Omental fat pad (tissue), 4 donors: ENCODE data around the gene KCNK18. TPM values are rescaled to one million over a fixed set of nuclear protein-coding genes. Genes with fewer than 3 reads are reported as not detected.

Source experiments
- ATAC-seq: fragments of 150-250 bp; one replicate; pipeline ENCODE4 v1.9.1; 2016; ENCODE audit warnings: mild to moderate bottlenecking, moderate library complexity; ENCODE audit not compliant: low FRiP score
- DNase-seq: peaks from one replicate; pipeline ENCODE4 v3.0.0-alpha.2; 2019; ENCODE audit warnings: low spot score
- CTCF ChIP-seq, 3 donors: fragments of 450-650 bp; IDR thresholded peaks; one replicate each; pipeline ENCODE4 v1.5.1; 2016 to 2017; ENCODE audit warnings: antibody characterized with exemption in 3 of 3, mild to moderate bottlenecking in 3 of 3, moderate library complexity in 2 of 3
- total RNA-seq, 4 donors: library from RNA; depleted of rRNA; stranded (reverse); fragments of >200 nt; gene quantifications; one replicate each; pipeline ENCODE4 v1.1.0, GENCODE V29; 2016

Gene KCNK18
- total RNA-seq, 4 donors from 2014 or later: not detected

GRCh38 chr10:117246997-117247671 is 49.8 kb downstream of the KCNK18 start:
- ATAC-seq (no peak), DNase-seq (no peak)
- TF ChIP-seq CTCF (IDR thresholded peaks at IDR 0.05): no peak

- ATAC-seq (no peak), DNase-seq (no peak)
- no peak for TF ChIP-seq CTCF (IDR thresholded peaks at IDR 0.05)
These were observed 51.6 kb downstream of the KCNK18 start for GRCh38 chr10:117248750-117249465.

- DNase-seq (no peak), ATAC-seq (no peak)
- TF ChIP-seq CTCF (IDR thresholded peaks at IDR 0.05): no peak
These were observed 52.3 kb downstream of the KCNK18 start for GRCh38 chr10:117249493-117250093.

- ATAC-seq (no peak), DNase-seq (no peak)
- TF ChIP-seq CTCF (IDR thresholded peaks at IDR 0.05): no peak
These were observed 53.1 kb downstream of the KCNK18 start for GRCh38 chr10:117250411-117250810.

GRCh38 chr10:117253908-117254307 is 56.6 kb downstream of the KCNK18 start:
- DNase-seq (no peak), ATAC-seq (no peak)
- no peak for TF ChIP-seq CTCF (IDR thresholded peaks at IDR 0.05)

GRCh38 chr10:117254338-117254737 is 57.0 kb downstream of the KCNK18 start:
- DNase-seq: no peak
- no peak for ATAC-seq
- TF ChIP-seq CTCF (IDR thresholded peaks at IDR 0.05): no peak
